Activated CD4-positive, CD25-positive, alpha-beta regulatory T cell treated with anti-CD3 and anti-CD28 coated beads, Interleukin-2, amount 50 U/mL, for 16 hours (primary cell): ENCODE results near the gene SIX1.

Source experiments
- DNase-seq: peaks from one replicate; pipeline ENCODE4 v3.0.0-alpha.2; 2020; ENCODE audit warnings: low read depth, low spot score

SIX1 gene

GRCh38 chr14:60594062-60594461 lies 55.2 kb downstream of the SIX1 start:
- DNase-seq, result no peak
